GM23248 (cell line): ENCODE results near the gene LCE1A.

Source experiments
- EZH2 ChIP-seq: fragments of 200-600 bp; sonication (generic); IDR thresholded peaks from 2 replicates; pipeline ENCODE4 v1.6.1; 2018; ENCODE audit warnings: antibody characterized with exemption, mild to moderate bottlenecking; ENCODE audit not compliant: insufficient read depth, poor library complexity, severe bottlenecking
- EZH2phosphoT487 ChIP-seq: fragments of 200-600 bp; sonication (generic); IDR thresholded peaks from 2 replicates; pipeline ENCODE4 v1.6.1; 2018; ENCODE audit warnings: antibody characterized with exemption, moderate library complexity, mild to moderate bottlenecking, low read depth; ENCODE audit not compliant: insufficient read depth

DNA sequence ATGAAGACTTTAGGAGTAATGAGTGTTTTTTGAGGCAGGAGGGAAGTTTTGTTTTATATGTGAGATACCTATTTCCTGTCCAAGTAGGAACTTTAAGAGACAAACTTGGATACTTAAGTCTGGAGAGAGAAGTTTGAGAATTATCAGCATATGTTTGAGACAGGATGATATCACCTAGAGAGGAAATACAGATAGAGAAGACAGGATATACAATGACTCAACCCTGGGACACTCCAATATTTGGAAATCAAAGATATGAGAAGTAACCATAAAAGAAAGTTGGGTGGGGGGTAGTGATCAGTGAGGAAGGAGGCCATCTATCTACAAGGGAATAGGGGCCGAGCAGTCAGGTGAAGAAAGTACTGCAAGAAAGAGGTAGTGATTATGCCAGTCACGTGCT, 39.0 kb downstream of the LCE1A start:
- TF ChIP-seq EZH2 (no peak), EZH2phosphoT487 (no peak)
